Measurements from ENCODE around the gene C19orf73. TPM values are rescaled to one million over a fixed set of nuclear protein-coding genes. Genes with fewer than 3 reads are reported as not detected.

The C19orf73 gene
- total and polyA plus RNA-seq, 4 donors: 0.56 to 2.1 (median 1.7) TPM

- TF ChIP-seq GABPA (IDR thresholded peaks at IDR 0.05 in 1 of 2, conservative IDR thresholded peaks at IDR 0.05 in 1 of 2) (no peak), FOXA1 (IDR thresholded peaks at IDR 0.05) (no peak), ZBTB33 (IDR thresholded peaks at IDR 0.05) (no peak), YY1 (IDR thresholded peaks at IDR 0.05) (no peak)
- Histone ChIP-seq H3K4me1 (ENCODE audit: control insufficient read depth in 4 of 4, insufficient read depth in 4 of 4, low read length in 3 of 4) (peaks cover 0 to 9% (median 2%) of the 10 kb centered on the region in 4 donors), H3K27ac (ENCODE audit: low read depth in 1 of 2, low read length in 2 of 2) (no peak overlapping the region), H3K36me3 (ENCODE audit: control insufficient read depth in 4 of 4, insufficient read depth in 3 of 4, low read depth in 1 of 4, low read length in 3 of 4) (peaks cover 2 to 3% (median 3%) of the 10 kb centered on the region in 4 donors), H3K9me3 (ENCODE audit: control insufficient read depth in 4 of 4, low read length in 3 of 4) (no peaks in the 10 kb centered on the region), H3K9ac (ENCODE audit: low read depth in 1 of 2, low read length in 2 of 2) (no peak overlapping the region), H3K27me3 (ENCODE audit: control insufficient read depth in 4 of 4, insufficient read depth in 4 of 4, low read length in 3 of 4) (no peaks in the 10 kb centered on the region), H3K4me3 (ENCODE audit: low read depth in 1 of 3, low read length in 3 of 3) (no peak overlapping the region)
- no peak for DNase-seq (ENCODE audit: low spot score)
- WGBS: 87% methylated on average over 25 of the region's 25 CpGs
These were observed 49.0 kb upstream of the C19orf73 start for GRCh38 chr19:49167857-49168409.

- H3K9ac ChIP-seq (ENCODE audit: low read depth in 1 of 2, low read length in 2 of 2): no peak overlapping the region
- peaks cover 0 to 9% (median 2%) of the 10 kb centered on the region in 4 donors for H3K4me1 ChIP-seq (ENCODE audit: control insufficient read depth in 4 of 4, insufficient read depth in 4 of 4, low read length in 3 of 4)
- no peak overlapping the region for H3K27ac ChIP-seq (ENCODE audit: low read depth in 1 of 2, low read length in 2 of 2)
- no peaks in the 10 kb centered on the region for H3K9me3 ChIP-seq (ENCODE audit: control insufficient read depth in 4 of 4, low read length in 3 of 4)
- H3K27me3 ChIP-seq (ENCODE audit: control insufficient read depth in 4 of 4, insufficient read depth in 4 of 4, low read length in 3 of 4): no peaks in the 10 kb centered on the region
- DNase-seq (ENCODE audit: low spot score): no peak
- H3K4me3 ChIP-seq (ENCODE audit: low read depth in 1 of 3, low read length in 3 of 3): no peak overlapping the region
- no peak for TF ChIP-seq REST (IDR thresholded peaks at IDR 0.05)
- TF ChIP-seq CTCF (IDR thresholded peaks at IDR 0.05; ENCODE audit: low read depth, low read length, missing input control): no peak
- TF ChIP-seq EGR1 (IDR thresholded peaks at IDR 0.05; ENCODE audit: low read depth in 2 of 2): no peak
- TF ChIP-seq NR2F2 (IDR thresholded peaks at IDR 0.05): no peak
- no peak for TF ChIP-seq ZBTB33 (IDR thresholded peaks at IDR 0.05)
- no peak for TF ChIP-seq SP1 (IDR thresholded peaks at IDR 0.05)
- TF ChIP-seq RAD21 (IDR thresholded peaks at IDR 0.05): no peak
- no peak for TF ChIP-seq YY1 (IDR thresholded peaks at IDR 0.05)
- no peak for TF ChIP-seq FOXA2 (IDR thresholded peaks at IDR 0.05)
- no peak for TF ChIP-seq ATF3 (IDR thresholded peaks at IDR 0.05)
- TF ChIP-seq MAX (IDR thresholded peaks at IDR 0.05): no peak
- no peak for TF ChIP-seq HNF4A (conservative IDR thresholded peaks at IDR 0.05)
- TF ChIP-seq JUND (IDR thresholded peaks at IDR 0.05): no peak
- TF ChIP-seq FOXA1 (IDR thresholded peaks at IDR 0.05): no peak
- H3K36me3 ChIP-seq (ENCODE audit: control insufficient read depth in 4 of 4, insufficient read depth in 3 of 4, low read depth in 1 of 4, low read length in 3 of 4): peaks cover 0 to 3% (median 0%) of the 10 kb centered on the region in 4 donors
- 38% methylated on average over 30 of the region's 30 CpGs for WGBS
These were observed 46.9 kb upstream of the C19orf73 start for GRCh38 chr19:49165865-49166301.
